Cardiac fibroblast (primary cell): ENCODE results near the gene RUNX2.

ENCODE experiments used
- DNase-seq, 2 donors: peaks; one replicate each; pipeline versions ENCODE4 v3.0.0 to v3.0.0-alpha.2; 2010; ENCODE audit warnings: low read depth in 2 of 2
- H3K4me3 ChIP-seq, 2 donors: replicated peaks in 1 of 2; 1 replicate in 1 of 2; 2 replicates in 1 of 2; pipeline ENCODE4 v1.5.1; 2011; ENCODE audit warnings: low read depth in 2 of 2, low read length in 2 of 2, mild to moderate bottlenecking in 2 of 2, moderate library complexity in 1 of 2
- CTCF ChIP-seq: IDR thresholded peaks from one replicate; pipeline ENCODE4 v1.5.1; 2011; ENCODE audit warnings: low read depth, mild to moderate bottlenecking, low read length, inconsistent platforms

RUNX2 gene

DNA sequence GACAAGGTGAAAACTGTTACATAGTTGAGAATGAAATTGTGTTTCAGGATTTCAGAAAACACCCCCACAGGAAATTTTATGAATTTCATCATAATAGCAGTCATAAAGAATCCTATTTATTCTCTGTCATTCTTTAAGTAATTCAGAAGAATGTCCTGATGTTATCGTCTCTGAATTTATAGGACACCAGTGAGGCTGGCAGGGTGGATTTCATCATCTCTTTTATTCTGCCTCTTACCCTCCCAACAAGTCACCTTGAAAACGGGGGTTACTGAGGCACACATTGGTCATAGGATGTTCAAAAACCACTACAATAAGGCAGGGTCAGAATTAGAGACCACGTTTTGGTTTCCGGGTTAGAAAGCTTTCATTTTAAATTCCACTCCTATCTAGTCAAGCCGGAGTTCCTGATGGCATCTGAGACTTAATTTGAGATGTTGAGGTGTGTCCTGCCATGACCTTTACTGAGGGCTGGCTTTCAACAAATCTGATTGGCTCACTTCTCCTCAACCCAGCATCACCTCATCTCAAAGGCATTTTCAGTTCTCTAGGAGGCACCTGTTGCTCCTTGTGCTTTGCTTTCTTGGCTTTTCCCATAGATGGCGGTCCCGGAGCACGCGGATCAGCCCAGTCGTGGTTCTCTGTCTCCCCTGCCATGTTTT, 280.3 kb downstream of the RUNX2 start:
- no peak for TF ChIP-seq CTCF
- H3K4me3 ChIP-seq: no peak overlapping the region
- DNase-seq: peak; percentile 48 to 75

- TF ChIP-seq CTCF: no peak
- DNase-seq: peak; percentile 92 to 96
- no peak overlapping the region for H3K4me3 ChIP-seq
Measured at GRCh38 chr6:45609141-45609638, 281.1 kb downstream of the RUNX2 start.

- no peak for TF ChIP-seq CTCF
- H3K4me3 ChIP-seq: no peak overlapping the region
- no peak for DNase-seq
Measured at GRCh38 chr6:45610374-45610773, 282.2 kb downstream of the RUNX2 start.

- no peak for DNase-seq
- no peak overlapping the region for H3K4me3 ChIP-seq
- no peak for TF ChIP-seq CTCF
Measured at GRCh38 chr6:45610832-45611231, 282.7 kb downstream of the RUNX2 start.

GRCh38 chr6:45611491-45611890, 283.4 kb downstream of the RUNX2 start:
- TF ChIP-seq CTCF: no peak
- no peak overlapping the region for H3K4me3 ChIP-seq
- DNase-seq: no peak

- TF ChIP-seq CTCF: peak; percentile 1
- H3K4me3 ChIP-seq: no peak overlapping the region
- DNase-seq: peak; percentile 68 to 80
Measured at GRCh38 chr6:45613656-45614055, 285.5 kb downstream of the RUNX2 start.
